Stomach (tissue), 4 donors: Measurements from ENCODE around the gene STX18.

Experiments used
- CTCF ChIP-seq, 7 experiments: fragments of 450-650 bp in 4 of 7; fragments of 200-600 bp in 3 of 7; sonication (generic) in 3 of 7; IDR thresholded peaks; one replicate each; pipeline ENCODE4 v1.5.1; 2016 to 2019; ENCODE audit warnings: antibody characterized with exemption in 7 of 7, control low read depth in 2 of 7, mild to moderate bottlenecking in 1 of 7
- EP300 ChIP-seq: sonication (generic); formaldehyde crosslinking; IDR thresholded peaks from one replicate; pipeline ENCODE4 v1.6.1; 2017; ENCODE audit warnings: antibody characterized with exemption
- POLR2A ChIP-seq, 4 donors: fragments of 450-650 bp; IDR thresholded peaks; one replicate each; pipeline ENCODE4 v1.6.1; 2016; ENCODE audit warnings: antibody characterized with exemption in 4 of 4, control low read depth in 2 of 4, mild to moderate bottlenecking in 1 of 4, moderate library complexity in 1 of 4
- POLR2AphosphoS5 ChIP-seq, 3 donors: sonication (generic); formaldehyde crosslinking; IDR thresholded peaks; one replicate each; pipeline ENCODE4 v1.6.1; 2016; ENCODE audit warnings: antibody characterized with exemption in 3 of 3

GRCh38 chr4:4496592-4497372 is 45.1 kb downstream of the STX18 start:
- no peak for TF ChIP-seq POLR2A (IDR thresholded peaks at IDR 0.05)
- TF ChIP-seq CTCF (IDR thresholded peaks at IDR 0.05): no peak
- TF ChIP-seq POLR2AphosphoS5 (IDR thresholded peaks at IDR 0.05): no peak
- no peak for TF ChIP-seq EP300
